DND-41 (cell line): ENCODE results near the gene FAM131A.

Source experiments
- EZH2 ChIP-seq: IDR thresholded peaks from 3 replicates; pipeline ENCODE4 v1.6.1; 2012; ENCODE audit warnings: borderline replicate concordance, low read depth, mild to moderate bottlenecking, moderate library complexity, low read length, inconsistent platforms; ENCODE audit not compliant: severe bottlenecking
- TF ChIP-seq, protein P1 (sequence below): IDR thresholded peaks from 2 replicates; pipeline ENCODE4 v1.5.1; 2012; ENCODE audit warnings: borderline replicate concordance, low read length, moderate library complexity, mild to moderate bottlenecking; ENCODE audit not compliant: poor library complexity, severe bottlenecking; ENCODE audit errors: extremely low read depth

DNA sequence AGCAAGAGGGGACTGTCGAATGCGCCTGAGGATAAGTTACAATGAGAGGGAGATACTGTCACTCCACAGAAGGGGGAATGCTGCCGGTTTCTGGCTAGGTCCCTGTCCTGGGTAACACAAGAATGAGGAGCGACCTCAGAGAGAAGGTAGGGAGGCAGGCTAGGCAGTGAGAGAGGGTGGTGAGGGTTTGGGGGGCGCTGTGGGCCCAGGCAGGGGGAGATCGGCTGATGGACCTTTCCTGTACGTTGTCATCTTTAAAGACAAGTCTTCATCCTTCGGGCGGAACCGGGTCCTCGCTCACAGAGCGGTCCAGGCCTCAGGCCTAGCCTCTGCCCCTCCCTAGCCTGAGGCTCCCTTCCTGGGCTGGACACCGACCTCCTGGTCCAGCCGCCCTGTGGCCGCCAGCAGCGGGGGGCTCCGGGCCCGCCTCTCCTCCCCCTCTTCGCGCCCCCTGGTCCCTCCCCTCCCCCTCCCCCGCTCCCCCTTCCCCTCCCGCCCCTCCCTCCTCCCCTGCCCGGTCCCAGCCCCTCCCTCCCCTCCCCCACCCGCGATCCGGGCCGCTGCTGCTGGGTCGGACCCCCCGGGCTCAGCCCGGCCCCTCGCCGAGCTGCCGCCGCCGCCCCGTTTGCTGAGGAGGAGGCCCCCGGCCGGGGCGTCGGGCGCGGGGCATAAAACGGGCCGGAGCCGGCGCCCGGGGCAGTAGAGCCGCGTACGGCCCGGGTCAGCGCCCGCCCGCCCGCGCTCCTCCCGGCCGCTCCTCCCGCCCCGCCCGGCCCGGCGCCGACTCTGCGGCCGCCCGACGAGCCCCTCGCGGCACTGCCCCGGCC is 42.2 kb downstream of the FAM131A start, which contains the start of gene CHRD:
- TF ChIP-seq, protein P1, sequence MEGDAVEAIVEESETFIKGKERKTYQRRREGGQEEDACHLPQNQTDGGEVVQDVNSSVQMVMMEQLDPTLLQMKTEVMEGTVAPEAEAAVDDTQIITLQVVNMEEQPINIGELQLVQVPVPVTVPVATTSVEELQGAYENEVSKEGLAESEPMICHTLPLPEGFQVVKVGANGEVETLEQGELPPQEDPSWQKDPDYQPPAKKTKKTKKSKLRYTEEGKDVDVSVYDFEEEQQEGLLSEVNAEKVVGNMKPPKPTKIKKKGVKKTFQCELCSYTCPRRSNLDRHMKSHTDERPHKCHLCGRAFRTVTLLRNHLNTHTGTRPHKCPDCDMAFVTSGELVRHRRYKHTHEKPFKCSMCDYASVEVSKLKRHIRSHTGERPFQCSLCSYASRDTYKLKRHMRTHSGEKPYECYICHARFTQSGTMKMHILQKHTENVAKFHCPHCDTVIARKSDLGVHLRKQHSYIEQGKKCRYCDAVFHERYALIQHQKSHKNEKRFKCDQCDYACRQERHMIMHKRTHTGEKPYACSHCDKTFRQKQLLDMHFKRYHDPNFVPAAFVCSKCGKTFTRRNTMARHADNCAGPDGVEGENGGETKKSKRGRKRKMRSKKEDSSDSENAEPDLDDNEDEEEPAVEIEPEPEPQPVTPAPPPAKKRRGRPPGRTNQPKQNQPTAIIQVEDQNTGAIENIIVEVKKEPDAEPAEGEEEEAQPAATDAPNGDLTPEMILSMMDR = no peak
- TF ChIP-seq EZH2 = no peak
